Karpas-422 (cell line): Measurements from ENCODE around the gene FRMD4B. TPM values are rescaled to one million over a fixed set of nuclear protein-coding genes. Genes with fewer than 3 reads are reported as not detected.

ENCODE experiments used
- DNase-seq: peaks from one replicate; pipeline ENCODE4 v3.0.0-alpha.2; 2015
- H2AFZ ChIP-seq: fragments of 200-600 bp; sonication (generic); 2 replicates; pipeline ENCODE4 v1.6.1; 2014; ENCODE audit warnings: antibody characterized with exemption, low read length, mixed read lengths
- H3K27ac ChIP-seq: fragments of 200-600 bp; sonication (generic); 2 replicates; pipeline ENCODE4 v1.5.1; 2014; ENCODE audit warnings: mild to moderate bottlenecking, low read length, moderate library complexity
- H3K27me3 ChIP-seq: fragments of 200-600 bp; sonication (generic); 2 replicates; pipeline ENCODE4 v1.6.1; 2014; ENCODE audit warnings: low read length, mixed read lengths
- H3K36me3 ChIP-seq: fragments of 200-600 bp; sonication (generic); 2 replicates; pipeline ENCODE4 v1.6.1; 2014; ENCODE audit warnings: low read length, mixed read lengths; ENCODE audit not compliant: insufficient read depth
- H3K4me1 ChIP-seq: fragments of 200-600 bp; sonication (generic); 2 replicates; pipeline ENCODE4 v1.6.1; 2014; ENCODE audit warnings: mild to moderate bottlenecking, low read length, mixed read lengths
- H3K4me2 ChIP-seq: fragments of 200-600 bp; sonication (generic); 2 replicates; pipeline ENCODE4 v1.6.1; 2014; ENCODE audit warnings: low read length, low read depth, mild to moderate bottlenecking; ENCODE audit not compliant: poor library complexity, severe bottlenecking
- H3K4me3 ChIP-seq: fragments of 200-600 bp; sonication (generic); 2 replicates; pipeline ENCODE4 v1.5.1; 2014; ENCODE audit warnings: mild to moderate bottlenecking, antibody characterized with exemption, low read length, mixed read lengths
- H3K79me2 ChIP-seq: fragments of 200-600 bp; sonication (generic); 2 replicates; pipeline ENCODE4 v1.6.1; 2014; ENCODE audit warnings: mild to moderate bottlenecking, low read length, mixed read lengths
- H3K9ac ChIP-seq: fragments of 200-600 bp; sonication (generic); 2 replicates; pipeline ENCODE4 v1.6.0; 2014; ENCODE audit warnings: low read length
- H3K9me2 ChIP-seq: fragments of 200-600 bp; sonication (generic), shearing (Covaris generic); replicated peaks from 2 replicates; pipeline ENCODE4 v1.6.0; 2014; ENCODE audit warnings: mild to moderate bottlenecking, low read length, moderate library complexity; ENCODE audit not compliant: insufficient read depth
- H3K9me3 ChIP-seq: fragments of 300-700, 200-600 bp; sonication (generic); 2 replicates; pipeline ENCODE4 v1.6.1; 2014; ENCODE audit warnings: low read length, mixed read lengths
- H4K20me1 ChIP-seq: fragments of 200-600 bp; sonication (generic); 2 replicates; pipeline ENCODE4 v1.6.1; 2014; ENCODE audit warnings: mild to moderate bottlenecking, antibody characterized with exemption, low read length, low read depth; ENCODE audit not compliant: insufficient read depth
- total RNA-seq: library from RNA; depleted of rRNA; stranded (reverse); fragments of >200 nt; shearing (Covaris generic); gene quantifications from 2 replicates; pipeline ENCODE4 v1.2.3, GENCODE V29; 2014; ENCODE audit warnings: low replicate concordance

FRMD4B gene
- total RNA-seq, 1 experiment from 2014 or later: not detected

- H3K9me3 ChIP-seq: no peaks in the 10 kb centered on the region
- no peak overlapping the region for H3K9ac ChIP-seq
- H3K27me3 ChIP-seq: no peaks in the 10 kb centered on the region
- H3K4me1 ChIP-seq: no peaks in the 10 kb centered on the region
- H3K9me2 ChIP-seq: no peaks in the 10 kb centered on the region
- no peaks in the 10 kb centered on the region for H3K79me2 ChIP-seq
- H3K4me3 ChIP-seq: no peak overlapping the region
- no peak overlapping the region for H3K27ac ChIP-seq
- H2AFZ ChIP-seq: no peak overlapping the region
- H4K20me1 ChIP-seq: no peaks in the 10 kb centered on the region
- DNase-seq: no peak
- H3K4me2 ChIP-seq: no peak overlapping the region
- H3K36me3 ChIP-seq: no peaks in the 10 kb centered on the region
These were observed 199.3 kb downstream of the FRMD4B start for GRCh38 chr3:69186575-69187093.

DNA sequence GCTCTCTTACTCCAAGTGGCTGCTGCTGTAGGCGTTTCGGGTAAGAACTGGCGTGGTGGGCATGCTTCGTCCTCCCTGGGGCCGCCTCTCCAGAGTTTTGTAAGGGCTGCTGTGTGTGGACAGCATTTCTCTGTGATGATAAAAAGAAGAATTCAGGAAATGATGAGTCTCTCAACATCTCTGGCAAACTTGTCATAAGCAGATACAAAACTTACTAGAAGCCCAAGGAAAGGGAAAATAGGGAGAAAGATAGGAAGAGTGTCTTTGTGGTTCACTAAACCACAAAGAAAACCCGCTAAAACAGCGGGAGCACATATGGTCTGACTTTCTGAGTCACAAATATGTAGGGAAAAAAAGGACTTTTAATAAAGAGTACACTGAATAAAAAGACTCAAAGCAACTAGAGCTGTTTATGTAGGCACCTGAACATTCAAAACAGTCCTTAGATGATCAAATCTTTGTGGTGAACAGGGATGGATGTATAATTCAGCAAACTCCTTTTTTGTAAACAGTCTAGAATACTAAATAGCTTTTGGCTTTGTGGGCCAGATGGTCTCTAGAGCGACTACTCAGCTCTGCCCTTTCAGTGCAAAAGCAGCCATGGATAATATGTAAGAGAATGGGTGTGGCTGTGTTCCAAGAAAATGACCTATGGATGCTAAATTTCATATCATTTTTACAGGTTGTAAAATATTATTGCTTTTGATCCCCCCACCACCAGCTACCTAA, 203.1 kb downstream of the FRMD4B start:
- no peaks in the 10 kb centered on the region for H3K36me3 ChIP-seq
- no peaks in the 10 kb centered on the region for H3K9me2 ChIP-seq
- H4K20me1 ChIP-seq: no peaks in the 10 kb centered on the region
- no peaks in the 10 kb centered on the region for H3K27me3 ChIP-seq
- no peak overlapping the region for H3K4me2 ChIP-seq
- H2AFZ ChIP-seq: no peak overlapping the region
- no peak overlapping the region for H3K4me3 ChIP-seq
- no peak for DNase-seq
- no peak overlapping the region for H3K27ac ChIP-seq
- H3K4me1 ChIP-seq: no peaks in the 10 kb centered on the region
- H3K9me3 ChIP-seq: no peaks in the 10 kb centered on the region
- H3K9ac ChIP-seq: no peak overlapping the region
- no peaks in the 10 kb centered on the region for H3K79me2 ChIP-seq

DNA sequence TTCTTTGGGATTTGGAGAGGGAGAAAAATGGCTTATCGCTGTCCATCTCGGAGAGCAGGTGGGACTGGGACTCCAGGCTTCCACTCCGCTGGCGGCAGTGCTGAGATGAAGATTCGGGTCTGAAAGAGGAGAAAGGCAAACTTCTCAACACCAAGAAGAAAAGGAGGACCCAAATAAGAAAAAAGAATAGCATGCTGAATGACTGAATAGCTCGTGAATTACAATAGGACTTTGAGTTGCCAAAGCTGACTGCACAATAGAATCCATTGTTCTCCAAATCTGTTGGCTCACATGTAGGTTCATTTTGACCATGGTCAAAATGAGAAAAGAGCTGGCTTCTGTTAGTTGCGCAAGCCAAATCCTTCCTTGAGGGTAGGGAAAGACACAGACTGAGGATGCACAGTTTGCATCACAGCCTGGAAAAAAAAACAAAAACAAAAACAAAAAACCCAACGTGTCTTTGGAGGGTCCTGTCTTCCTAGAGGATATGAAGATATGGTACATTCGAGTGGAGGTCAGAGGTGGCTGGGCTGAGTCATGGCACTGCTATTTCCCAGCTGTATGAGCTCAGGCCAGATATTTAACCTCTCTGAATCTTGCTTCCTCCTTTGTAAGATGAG, 204.2 kb downstream of the FRMD4B start:
- Histone ChIP-seq H3K27ac (no peak overlapping the region), H3K4me2 (no peak overlapping the region)

DNA sequence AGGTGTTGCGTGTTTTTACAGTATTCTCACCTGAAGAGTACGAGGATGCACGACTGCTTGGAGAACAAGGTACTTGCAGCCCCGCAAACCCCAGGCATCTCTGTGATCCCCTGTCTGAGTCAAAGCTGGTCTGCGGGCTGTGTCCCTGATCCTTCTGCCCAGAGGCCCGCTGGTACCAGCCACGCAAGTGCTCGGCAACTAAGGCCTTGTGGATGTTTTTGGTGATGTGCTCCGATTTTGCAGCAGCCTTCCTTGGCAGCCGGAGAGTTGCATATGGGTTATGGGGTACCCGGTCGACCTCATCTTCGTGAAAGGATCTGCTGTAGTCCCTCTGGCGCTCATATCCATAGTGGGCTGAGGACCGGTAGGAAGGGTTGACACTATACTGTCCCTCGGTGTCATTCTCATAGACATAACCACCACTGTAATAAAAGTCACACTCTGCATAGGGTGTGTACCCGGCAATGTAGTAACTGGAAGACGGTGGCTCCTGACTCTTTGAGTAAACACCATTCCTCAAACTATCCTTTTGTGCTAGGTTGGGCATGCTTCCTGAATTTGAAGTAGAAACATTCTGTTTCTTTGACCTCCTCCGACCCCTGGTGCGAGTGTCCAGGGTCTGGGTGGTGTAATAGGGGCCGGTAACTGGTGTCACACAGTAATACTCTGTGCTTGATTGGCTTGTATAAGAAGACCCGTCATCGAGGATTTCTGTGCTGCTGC, 204.9 kb downstream of the FRMD4B start:
- Histone ChIP-seq H3K4me1 (no peaks in the 10 kb centered on the region), H2AFZ (no peak overlapping the region), H3K27ac (no peak overlapping the region), H3K79me2 (no peaks in the 10 kb centered on the region), H3K9me2 (no peaks in the 10 kb centered on the region), H4K20me1 (no peaks in the 10 kb centered on the region), H3K4me3 (no peak overlapping the region), H3K4me2 (no peak overlapping the region), H3K9ac (no peak overlapping the region), H3K27me3 (no peaks in the 10 kb centered on the region), H3K36me3 (no peaks in the 10 kb centered on the region), H3K9me3 (no peaks in the 10 kb centered on the region)
- DNase-seq: no peak

More for the DNA sequence above, 204.2 kb downstream of the FRMD4B start:
- Histone ChIP-seq H3K4me3 (no peak overlapping the region), H3K36me3 (no peaks in the 10 kb centered on the region), H3K9me2 (no peaks in the 10 kb centered on the region), H3K4me1 (no peaks in the 10 kb centered on the region), H3K9me3 (no peaks in the 10 kb centered on the region), H3K27me3 (no peaks in the 10 kb centered on the region), H3K79me2 (no peaks in the 10 kb centered on the region), H4K20me1 (no peaks in the 10 kb centered on the region), H2AFZ (no peak overlapping the region), H3K9ac (no peak overlapping the region)
- DNase-seq: no peak

GRCh38 chr3:69179740-69180372, 206.0 kb downstream of the FRMD4B start:
- Histone ChIP-seq H3K36me3 (no peaks in the 10 kb centered on the region), H3K4me1 (no peaks in the 10 kb centered on the region), H3K9ac (no peak overlapping the region), H3K27me3 (no peaks in the 10 kb centered on the region), H3K9me3 (no peaks in the 10 kb centered on the region), H3K4me3 (no peak overlapping the region), H3K27ac (no peak overlapping the region), H3K9me2 (no peaks in the 10 kb centered on the region), H2AFZ (no peak overlapping the region), H3K79me2 (no peaks in the 10 kb centered on the region), H4K20me1 (no peaks in the 10 kb centered on the region), H3K4me2 (no peak overlapping the region)
- no peak for DNase-seq

DNA sequence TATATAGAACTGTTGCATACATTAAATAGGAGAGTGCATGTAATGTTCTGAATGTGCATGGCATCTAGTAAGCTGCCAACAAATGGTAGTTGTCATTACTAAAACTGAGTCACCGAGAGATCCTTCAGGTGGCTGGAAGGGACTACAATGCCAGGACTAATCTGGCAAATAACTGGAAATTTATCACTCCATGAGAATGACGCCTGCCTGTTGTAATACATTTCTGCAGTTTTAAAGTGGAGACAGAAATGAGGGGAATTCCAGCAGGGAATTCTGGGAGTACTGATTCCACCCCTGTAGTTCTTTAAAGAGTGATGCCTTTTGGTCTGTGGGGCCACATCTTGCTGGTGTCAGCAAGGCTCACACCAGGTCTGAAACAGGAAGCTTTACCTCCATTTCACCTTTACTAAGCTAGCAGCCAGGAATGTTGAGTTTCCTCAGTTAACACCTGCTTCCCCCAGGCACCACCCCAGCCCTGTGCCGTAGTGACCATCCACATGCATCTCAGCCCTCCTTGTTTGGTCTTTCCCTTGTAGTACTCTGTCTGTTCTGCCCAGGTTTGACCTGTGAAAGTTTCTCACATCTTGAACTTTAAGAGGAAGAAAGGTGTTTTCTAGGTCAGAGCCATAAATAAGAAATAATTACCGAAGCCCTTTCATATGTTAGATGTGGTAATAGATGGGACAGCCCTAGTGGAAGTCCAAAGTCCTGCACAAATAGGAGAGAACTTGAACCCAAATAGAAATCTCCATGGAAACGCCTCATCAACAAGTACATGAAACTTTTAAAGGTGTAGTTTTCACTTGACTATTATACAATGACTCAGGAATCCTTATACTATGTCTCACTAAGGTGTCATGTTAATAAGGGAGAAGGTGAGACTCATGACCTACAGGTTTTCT, 206.8 kb downstream of the FRMD4B start:
- no peaks in the 10 kb centered on the region for H3K36me3 ChIP-seq
- H3K27ac ChIP-seq: no peak overlapping the region
- H2AFZ ChIP-seq: no peak overlapping the region
- no peak overlapping the region for H3K4me2 ChIP-seq
- H3K4me3 ChIP-seq: no peak overlapping the region
- H4K20me1 ChIP-seq: no peaks in the 10 kb centered on the region
- no peak overlapping the region for H3K9ac ChIP-seq
- no peaks in the 10 kb centered on the region for H3K9me3 ChIP-seq
- no peaks in the 10 kb centered on the region for H3K4me1 ChIP-seq
- no peak for DNase-seq
- H3K79me2 ChIP-seq: no peaks in the 10 kb centered on the region
- H3K9me2 ChIP-seq: no peaks in the 10 kb centered on the region
- no peaks in the 10 kb centered on the region for H3K27me3 ChIP-seq

GRCh38 chr3:69178082-69178481, 207.8 kb downstream of the FRMD4B start:
- Histone ChIP-seq H3K27me3 (no peaks in the 10 kb centered on the region), H3K9me3 (no peaks in the 10 kb centered on the region), H3K9me2 (no peaks in the 10 kb centered on the region), H3K9ac (no peak overlapping the region), H2AFZ (no peak overlapping the region), H3K79me2 (no peaks in the 10 kb centered on the region), H3K27ac (no peak overlapping the region), H3K4me1 (no peaks in the 10 kb centered on the region), H3K4me2 (no peak overlapping the region), H4K20me1 (no peaks in the 10 kb centered on the region), H3K4me3 (no peak overlapping the region), H3K36me3 (no peaks in the 10 kb centered on the region)
- no peak for DNase-seq
